ENCODE results near the gene TBX3.
A peak's percentile ranks its signal among the peaks of the same experiment; 100 is the strongest.

The TBX3 gene

GRCh38 chr12:114668151-114668885 lies 15.7 kb downstream of the TBX3 start:
- no peak for DNase-seq (ENCODE audit: low read depth, low spot score)

DNA sequence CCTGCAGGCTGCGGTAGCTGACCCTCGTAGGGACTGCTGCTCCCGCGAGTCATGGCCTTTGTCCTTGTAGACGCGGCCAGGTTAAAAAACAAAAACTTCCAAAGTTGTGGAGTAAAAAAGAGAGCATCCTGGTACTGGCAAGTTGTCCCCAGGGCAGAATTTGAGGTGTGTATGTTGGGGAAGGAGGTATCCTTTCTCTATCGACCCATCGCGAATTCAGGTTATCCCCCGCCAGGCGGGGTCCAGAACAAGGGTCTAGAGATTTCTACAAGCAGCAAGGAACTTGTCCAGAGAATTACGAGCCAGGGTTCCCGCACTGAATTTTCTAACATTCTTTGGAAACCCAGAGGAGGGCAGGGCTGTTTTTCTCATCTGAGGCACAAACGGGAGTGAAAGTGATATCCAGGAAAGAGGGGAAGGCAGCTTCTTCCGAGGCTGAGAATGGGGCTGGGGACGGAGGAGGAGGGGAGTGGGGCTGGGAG lies 16.3 kb downstream of the TBX3 start:
- DNase-seq (ENCODE audit: low read depth, low spot score), result no peak

DNA sequence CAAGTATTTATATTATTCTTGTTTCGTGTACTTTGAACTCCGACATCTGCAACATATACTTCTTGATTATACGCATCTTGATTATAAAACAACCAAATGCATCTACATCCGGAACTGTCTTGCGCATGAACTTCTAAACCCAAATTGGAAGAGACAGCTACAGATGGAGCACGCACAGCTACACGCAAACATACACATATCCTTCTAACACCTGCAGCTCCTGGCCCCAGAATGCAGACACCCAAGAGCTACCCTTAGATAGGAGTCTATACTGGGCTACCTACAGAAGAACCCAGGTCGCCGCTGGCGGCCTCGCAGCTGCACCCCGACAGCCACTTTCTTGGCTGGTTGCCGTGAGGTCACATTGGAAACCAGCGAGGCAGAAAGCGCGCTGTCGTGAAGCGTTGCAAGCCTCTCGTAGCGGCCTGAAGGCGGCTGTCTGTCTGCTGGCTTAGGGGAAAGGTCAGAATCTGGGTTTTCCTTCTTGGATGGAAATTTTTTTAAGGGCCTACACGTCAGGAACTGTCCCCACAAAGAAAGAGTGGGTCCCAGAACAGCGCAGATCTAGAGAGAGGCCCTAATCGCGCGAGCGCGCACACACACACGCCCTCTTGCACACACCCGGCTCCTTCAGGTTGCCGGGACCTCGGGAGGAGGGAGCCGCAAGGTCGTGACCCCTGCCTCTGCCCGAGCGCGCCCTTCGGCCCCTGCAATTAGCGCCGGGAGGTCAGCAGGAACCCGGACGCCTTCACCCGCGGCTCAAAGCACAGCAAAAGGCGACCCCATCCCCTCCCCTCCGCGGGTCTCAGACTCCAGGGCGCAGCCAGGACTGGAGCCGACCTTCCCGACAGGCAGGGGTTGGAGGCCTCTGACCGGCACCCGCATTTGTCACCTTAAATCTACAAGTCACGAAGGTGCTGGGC lies 17.0 kb downstream of the TBX3 start:
- DNase-seq (ENCODE audit: low read depth, low spot score), result no peak

DNA sequence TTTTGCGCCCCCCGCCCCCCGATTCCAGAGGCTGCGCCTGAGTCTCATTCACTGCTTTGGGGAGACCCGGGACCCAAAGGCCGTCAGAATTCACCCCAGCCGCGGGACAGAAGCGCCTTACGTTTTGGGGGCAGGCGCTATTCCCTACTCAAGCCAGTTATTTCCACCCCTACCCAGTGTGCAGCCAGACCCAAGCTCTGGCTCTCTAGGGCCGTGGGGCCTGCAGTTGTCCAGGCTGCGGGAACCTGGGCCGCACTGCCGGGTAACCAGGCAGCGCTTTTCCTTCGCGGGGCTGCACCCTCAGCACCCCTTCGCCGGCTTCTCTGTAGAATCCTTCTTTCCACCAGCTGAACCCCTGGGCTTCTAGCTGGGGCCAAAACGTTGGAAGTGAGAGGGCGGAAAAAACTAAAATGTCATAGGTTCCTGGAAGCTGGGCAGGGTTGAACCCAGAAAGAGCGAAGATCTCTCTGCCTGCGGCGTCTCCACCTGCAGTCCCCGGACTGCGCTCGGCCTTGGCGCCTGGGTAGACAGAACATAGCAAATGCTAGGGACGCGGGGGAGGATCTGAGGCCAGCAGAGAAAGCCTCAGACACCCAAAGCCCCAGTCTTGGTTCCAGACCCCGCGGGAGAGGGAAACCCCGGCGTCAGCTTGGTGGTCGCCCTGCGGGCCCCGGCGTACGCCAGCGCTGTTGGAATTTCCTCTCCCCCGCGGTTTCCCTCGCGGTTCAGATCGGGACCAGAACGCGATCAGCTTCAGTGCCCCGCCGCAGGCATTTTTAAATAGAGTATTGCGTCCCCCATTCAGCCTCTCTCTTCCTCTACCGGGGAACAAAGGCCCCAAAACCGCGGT lies 18.3 kb downstream of the TBX3 start:
- DNase-seq (ENCODE audit: low read depth, low spot score), result no peak

GRCh38 chr12:114664651-114665320 lies 19.2 kb downstream of the TBX3 start:
- DNase-seq (ENCODE audit: low read depth, low spot score), result no peak

DNA sequence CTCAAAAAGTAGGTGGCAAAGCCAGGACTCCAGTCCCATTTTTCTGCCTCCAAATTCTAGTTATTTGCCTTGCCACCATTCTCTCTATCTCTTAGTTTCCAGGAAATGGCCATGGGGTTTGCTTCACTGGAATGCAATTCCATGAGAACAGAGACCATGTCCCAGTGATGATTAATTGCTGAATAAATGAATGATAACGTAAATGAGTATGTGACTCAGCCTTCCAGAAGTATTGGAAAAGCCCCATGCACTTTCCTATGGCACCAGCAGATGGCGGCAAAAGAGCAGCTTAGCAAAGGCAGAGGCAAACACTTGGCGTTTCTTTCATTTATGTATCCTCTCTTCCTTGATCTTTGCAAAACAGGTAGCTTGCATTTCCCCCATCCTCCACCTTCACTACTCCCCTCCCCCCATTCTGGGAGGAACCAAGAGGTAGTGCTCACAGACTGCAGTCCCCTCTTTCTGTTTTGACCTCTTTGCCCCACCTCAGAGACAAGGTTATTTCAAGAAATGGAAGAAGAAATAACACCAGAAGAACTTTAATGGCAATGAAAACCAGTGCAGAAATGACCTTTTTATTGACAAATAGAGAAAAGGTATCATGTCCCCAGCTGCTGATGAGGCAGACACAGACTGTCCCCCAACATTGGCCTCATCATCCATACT lies 21.3 kb downstream of the TBX3 start:
- DNase-seq (ENCODE audit: low read depth, low spot score), result no peak

DNA sequence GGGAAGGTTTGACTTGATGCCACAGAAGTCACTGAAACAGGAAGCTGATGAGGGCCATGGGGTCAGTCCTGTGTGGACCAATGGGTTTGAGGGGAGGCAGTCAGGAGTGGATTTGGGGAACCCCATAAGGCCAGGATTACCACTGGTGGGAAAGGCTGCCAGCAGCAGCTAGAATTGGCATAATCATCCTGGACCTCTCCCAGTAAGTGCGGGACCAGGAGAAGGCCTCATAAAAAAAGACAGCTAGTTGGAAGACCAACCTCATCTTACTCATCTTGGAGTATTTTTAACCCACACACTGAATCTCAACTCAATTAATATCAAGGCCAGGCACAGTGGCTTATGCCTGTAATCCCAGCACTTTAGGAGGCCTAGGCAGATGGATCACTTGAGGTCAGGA lies 22.7 kb downstream of the TBX3 start:
- no peak for DNase-seq (ENCODE audit: low read depth, low spot score)

DNA sequence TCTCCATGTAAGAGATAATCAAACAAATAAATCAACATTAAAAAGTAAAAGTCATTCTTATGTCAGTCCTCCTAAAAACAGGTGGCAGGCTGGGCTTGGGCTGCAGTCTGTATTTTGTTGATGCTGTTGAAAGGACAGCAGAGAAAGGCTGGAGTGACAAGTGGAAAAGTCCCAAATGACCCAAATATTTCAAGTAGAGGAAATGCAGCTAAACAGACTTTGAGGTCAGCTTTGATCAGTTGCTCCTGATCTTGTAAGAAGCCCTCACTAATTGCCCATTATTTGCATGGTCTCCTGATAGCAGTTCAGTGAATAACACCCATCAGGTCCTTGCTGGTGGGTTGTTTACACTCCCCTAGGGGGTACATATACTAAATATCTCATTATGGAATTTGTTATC lies 24.9 kb downstream of the TBX3 start:
- DNase-seq (ENCODE audit: low read depth, low spot score), result no peak

- DNase-seq (ENCODE audit: low read depth, low spot score), result no peak
Measured at GRCh38 chr12:114658002-114658441, 26.0 kb downstream of the TBX3 start.

DNA sequence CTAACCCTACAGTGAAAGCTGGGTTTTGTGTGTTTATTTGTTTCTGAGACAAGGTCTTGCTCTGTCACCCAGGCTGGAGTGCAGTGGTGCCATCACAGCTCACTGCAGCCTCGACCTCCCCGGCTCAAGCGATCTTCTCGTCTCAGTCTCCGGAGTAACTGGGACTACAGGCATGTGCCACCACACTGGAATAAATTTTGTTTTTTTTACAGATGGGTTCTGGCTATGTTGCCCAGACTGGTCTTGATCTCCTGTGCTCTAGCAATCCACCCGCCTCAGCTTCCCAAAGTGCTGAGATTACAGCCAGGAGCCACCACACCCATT lies 26.4 kb downstream of the TBX3 start:
- no peak for DNase-seq (ENCODE audit: low read depth, low spot score)

DNA sequence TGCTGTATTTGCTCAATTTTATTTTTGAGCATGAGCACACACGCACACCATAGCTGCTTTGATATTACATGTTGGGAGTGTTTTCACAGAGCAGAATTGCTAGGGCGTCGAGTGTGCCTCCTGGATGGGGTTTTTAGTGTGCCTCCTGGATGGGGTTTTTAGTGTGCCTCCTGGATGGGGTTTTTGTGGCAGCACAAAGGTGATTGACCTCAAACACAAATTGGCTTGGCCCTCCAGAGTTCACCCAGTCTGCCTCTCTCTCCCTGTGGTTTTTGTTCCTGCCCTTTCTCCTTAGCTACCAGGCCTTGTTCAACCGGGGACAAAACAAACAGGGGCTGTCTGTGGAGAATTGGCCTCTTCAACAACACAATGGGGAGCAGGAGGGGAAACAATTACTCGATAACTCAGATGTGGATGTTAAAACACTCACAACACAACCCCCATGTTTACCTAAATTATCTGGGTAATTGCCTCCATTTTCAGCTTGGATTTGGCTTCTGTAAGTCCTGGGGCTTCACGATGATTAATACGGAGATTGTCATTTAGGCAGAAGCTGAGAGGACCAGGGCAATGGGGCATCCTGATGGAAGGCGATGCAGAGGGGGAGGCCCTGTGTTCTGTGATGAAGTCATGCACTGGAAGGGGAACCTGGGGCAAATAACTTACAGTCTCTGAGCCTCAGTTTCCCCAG lies 26.9 kb downstream of the TBX3 start:
- no peak for DNase-seq (ENCODE audit: low read depth, low spot score)

GRCh38 chr12:114655934-114656749 lies 27.8 kb downstream of the TBX3 start:
- no peak for DNase-seq (ENCODE audit: low read depth, low spot score)

DNA sequence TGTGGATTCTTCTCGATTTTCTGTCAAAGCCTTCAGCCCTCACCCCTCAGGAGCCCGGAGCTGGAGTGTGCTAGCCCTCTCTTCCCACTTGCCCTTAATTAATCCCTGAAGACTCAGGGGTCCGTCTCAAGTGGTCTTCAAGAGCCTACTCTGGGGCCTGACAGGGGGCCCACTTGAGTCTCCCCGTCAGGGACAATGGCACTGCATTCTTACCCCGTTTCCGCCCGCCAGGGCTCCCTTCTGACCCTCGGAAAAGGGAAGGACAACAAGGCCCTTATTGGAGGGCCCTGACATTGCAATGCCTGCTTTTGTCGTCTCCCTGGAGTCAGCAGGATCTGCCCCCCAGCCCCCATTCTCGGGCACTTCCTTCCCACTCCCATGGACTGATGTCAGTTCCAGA lies 34.4 kb downstream of the TBX3 start:
- DNase-seq (ENCODE audit: low read depth, low spot score), result no peak

DNA sequence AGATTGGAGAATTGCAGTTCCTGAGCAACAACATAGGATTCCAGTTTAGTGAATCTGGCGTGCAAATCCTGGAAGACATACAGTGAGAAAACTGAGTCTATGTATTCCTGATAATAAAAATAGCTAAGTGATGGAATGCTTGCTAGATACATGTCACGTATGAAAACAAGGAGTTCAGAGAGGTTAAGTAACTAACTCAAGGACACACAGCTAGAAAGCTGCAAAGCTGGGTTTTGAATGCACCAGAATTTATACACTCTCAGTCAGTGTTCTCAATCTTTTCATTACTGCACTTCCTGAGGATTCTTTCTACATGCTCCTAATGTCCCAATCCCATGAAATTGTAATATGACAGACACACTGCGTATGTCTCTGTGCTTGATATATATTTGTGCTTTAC lies 35.3 kb downstream of the TBX3 start:
- no peak for DNase-seq (ENCODE audit: low read depth, low spot score)

DNA sequence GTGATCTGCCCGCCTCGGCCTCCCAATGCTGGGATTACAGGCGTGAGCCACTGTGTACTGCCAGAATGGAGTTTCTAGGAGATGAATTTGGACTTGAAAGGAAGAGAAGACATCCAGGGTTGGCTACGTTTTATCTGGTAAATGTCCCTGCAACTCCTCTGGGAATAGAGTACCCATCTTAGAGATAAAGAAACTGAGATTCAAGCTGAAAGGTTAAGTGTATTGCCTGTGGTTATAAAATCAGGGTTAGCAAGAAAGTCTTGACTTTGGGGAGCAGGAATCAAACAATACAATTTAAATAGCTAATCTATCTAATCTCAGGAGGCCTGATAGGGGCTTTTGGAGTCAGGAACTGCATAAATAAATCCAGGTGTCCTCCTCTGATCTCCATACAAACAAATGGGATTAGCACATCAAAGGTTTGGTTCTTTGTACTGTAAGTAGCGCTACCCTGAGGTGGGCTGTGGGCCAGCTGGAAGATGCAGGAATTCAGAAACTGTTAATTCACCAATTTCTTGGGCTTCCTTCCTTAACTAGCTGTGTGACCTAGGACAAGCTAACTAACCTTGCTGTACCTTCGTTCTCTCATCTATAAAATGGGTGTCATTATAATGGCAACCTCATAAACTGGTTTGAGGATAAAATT lies 45.1 kb downstream of the TBX3 start:
- DNase-seq (ENCODE audit: low read depth, low spot score), result peak; percentile 82

DNA sequence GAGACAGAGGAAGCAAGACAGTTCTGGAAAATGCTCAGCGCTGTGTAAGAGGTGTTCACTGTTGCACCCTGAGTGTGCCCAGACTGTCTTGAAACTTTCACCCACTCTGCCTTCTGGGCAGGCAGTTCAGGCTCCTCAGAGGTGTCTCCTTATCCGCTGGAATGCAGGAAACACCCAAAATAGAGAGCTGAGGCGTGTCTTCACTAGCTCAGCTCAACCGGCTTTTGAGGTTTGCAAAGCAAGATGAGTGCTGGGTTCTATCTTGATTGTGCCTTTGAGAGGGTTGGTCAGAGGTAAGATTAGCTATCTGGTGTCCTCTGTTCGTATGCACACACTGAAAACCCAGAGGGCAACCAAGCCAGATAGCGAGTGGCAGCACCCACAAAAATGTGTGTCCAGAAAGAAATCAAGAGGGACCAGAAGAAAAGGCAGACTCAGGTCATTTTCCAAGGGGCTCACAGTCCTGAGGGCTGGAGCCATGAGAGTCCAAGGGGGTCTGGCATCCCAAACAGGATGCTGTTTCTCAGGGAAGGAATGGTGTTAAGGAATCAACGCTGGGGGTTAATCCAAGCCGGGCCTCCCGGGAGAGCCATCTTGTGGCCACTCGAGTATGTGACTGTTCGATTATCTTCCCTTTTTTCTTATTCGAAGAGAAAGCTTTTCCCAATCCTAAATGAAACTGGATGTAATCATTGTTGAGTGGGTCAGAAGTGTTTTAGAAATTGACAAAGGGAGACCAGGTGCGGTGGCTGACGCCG lies 47.1 kb downstream of the TBX3 start:
- no peak for DNase-seq (ENCODE audit: low read depth, low spot score)

- no peak for DNase-seq (ENCODE audit: low read depth, low spot score)
Measured at GRCh38 chr12:114631242-114631641, 52.7 kb downstream of the TBX3 start.

DNA sequence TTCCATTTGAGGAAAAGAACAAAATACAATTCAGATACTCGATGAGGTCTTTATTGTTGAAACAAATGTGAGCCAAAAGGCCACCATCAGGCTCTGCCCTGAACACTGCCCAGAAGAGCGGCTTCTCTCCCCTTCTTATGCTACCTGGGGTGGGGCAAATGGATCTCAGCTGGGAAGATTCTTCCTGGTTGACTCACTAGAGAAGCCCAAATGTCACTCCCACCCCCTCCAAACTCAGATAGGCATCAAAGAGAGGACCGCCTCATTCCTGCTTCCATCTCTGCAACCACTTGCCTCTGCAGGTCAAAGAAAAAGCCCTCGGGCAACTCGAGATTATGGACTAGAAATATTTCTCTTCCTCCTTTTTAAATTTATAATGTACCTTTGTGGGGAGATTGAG lies 55.8 kb downstream of the TBX3 start:
- DNase-seq (ENCODE audit: low read depth, low spot score), result no peak

Data from iPS DF 19.7 (cell line).